OCI-LY1 (cell line): ENCODE data around the gene PSMC2.

Experiments used
- H2AFZ ChIP-seq: fragments of 200-600 bp; sonication (generic), shearing (Covaris generic); 2 replicates; pipeline ENCODE4 v1.6.0; 2014; ENCODE audit warnings: antibody characterized with exemption, mild to moderate bottlenecking, low read length
- H3F3A ChIP-seq: fragments of 200-600 bp; sonication (generic), shearing (Covaris generic); 2 replicates; pipeline ENCODE4 v1.6.0; 2014; ENCODE audit warnings: mild to moderate bottlenecking, antibody characterized with exemption, low read length, moderate library complexity; ENCODE audit not compliant: insufficient read depth
- H3K27ac ChIP-seq: fragments of 200-600 bp; sonication (generic); 2 replicates; pipeline ENCODE4 v1.5.1; 2014; ENCODE audit warnings: low read length, mixed run types, mild to moderate bottlenecking, low read depth; ENCODE audit not compliant: poor library complexity, severe bottlenecking
- H3K27me3 ChIP-seq: fragments of 200-600 bp; sonication (generic); 2 replicates; pipeline ENCODE4 v1.6.0; 2014; ENCODE audit warnings: antibody characterized with exemption, mild to moderate bottlenecking, low read length, moderate library complexity; ENCODE audit not compliant: insufficient read depth
- H3K36me3 ChIP-seq: fragments of 200-600 bp; sonication (generic); 2 replicates; pipeline ENCODE4 v1.6.1; 2014; ENCODE audit warnings: mild to moderate bottlenecking, antibody characterized with exemption, low read length, moderate library complexity, mixed read lengths; ENCODE audit not compliant: insufficient read depth
- H3K4me1 ChIP-seq: fragments of 200-600 bp; sonication (generic); 2 replicates; pipeline ENCODE4 v1.5.1; 2014; ENCODE audit warnings: mild to moderate bottlenecking, low read length, moderate library complexity; ENCODE audit not compliant: insufficient read depth, severe bottlenecking
- H3K4me2 ChIP-seq: fragments of 200-600 bp; sonication (generic), shearing (Covaris generic); 2 replicates; pipeline ENCODE4 v1.6.1; 2014; ENCODE audit warnings: low read length
- H3K4me3 ChIP-seq: fragments of 200-600 bp; sonication (generic); 2 replicates; pipeline ENCODE4 v1.5.1; 2014; ENCODE audit warnings: low read length, low read depth, mild to moderate bottlenecking, mixed read lengths; ENCODE audit not compliant: poor library complexity, severe bottlenecking
- H3K79me2 ChIP-seq: fragments of 200-600 bp; shearing (Covaris generic); 2 replicates; pipeline ENCODE4 v1.6.1; 2016; ENCODE audit warnings: mixed run types, low read length, mixed read lengths; ENCODE audit not compliant: insufficient read depth
- H3K9ac ChIP-seq: fragments of 200-600 bp; sonication (generic), shearing (Covaris generic); 2 replicates; pipeline ENCODE4 v1.6.1; 2014; ENCODE audit warnings: mild to moderate bottlenecking, low read length, mixed read lengths
- H3K9me2 ChIP-seq: fragments of 200-600 bp; sonication (generic), shearing (Covaris generic); 2 replicates; pipeline ENCODE4 v1.6.1; 2014; ENCODE audit warnings: low read depth, mild to moderate bottlenecking, low read length, mixed read lengths
- H3K9me3 ChIP-seq: fragments of 200-600 bp; shearing (Covaris generic); 2 replicates; pipeline ENCODE4 v1.6.1; 2014; ENCODE audit warnings: low read length, mixed read lengths
- H4K20me1 ChIP-seq: fragments of 200-600 bp; sonication (generic), shearing (Covaris generic); 2 replicates; pipeline ENCODE4 v1.6.0; 2016; ENCODE audit warnings: mild to moderate bottlenecking, low read length; ENCODE audit not compliant: insufficient read depth
- CTCF ChIP-seq: fragments of 200-600 bp; sonication (generic), shearing (Covaris generic); IDR thresholded peaks from 2 replicates; pipeline ENCODE4 v1.5.1; 2017; ENCODE audit warnings: mild to moderate bottlenecking, antibody characterized with exemption, low read length, moderate library complexity, mixed read lengths
- EZH2 ChIP-seq: fragments of 200-600 bp; sonication (generic), shearing (Covaris generic); IDR thresholded peaks from 2 replicates; pipeline ENCODE4 v1.8.0; 2017; ENCODE audit warnings: borderline replicate concordance, mixed run types, mild to moderate bottlenecking, antibody characterized with exemption, low read length, moderate library complexity, mixed read lengths

PSMC2 gene

GRCh38 chr7:103394566-103394965 lies 47.1 kb downstream of the PSMC2 start:
- H3K9ac ChIP-seq, result no peak overlapping the region
- no peaks in the 10 kb centered on the region for H3K36me3 ChIP-seq
- H4K20me1 ChIP-seq, result no peaks in the 10 kb centered on the region
- no peak overlapping the region for H3K4me2 ChIP-seq
- no peak overlapping the region for H3K27ac ChIP-seq
- H3K27me3 ChIP-seq, result no peaks in the 10 kb centered on the region
- no peak overlapping the region for H3K4me3 ChIP-seq
- H3K9me2 ChIP-seq, result no peaks in the 10 kb centered on the region
- no peaks in the 10 kb centered on the region for H3K79me2 ChIP-seq
- no peak for TF ChIP-seq CTCF
- no peak for TF ChIP-seq EZH2
- peaks cover 3% of the 10 kb centered on the region; the same call in 1 of the 2 replicates for H3K9me3 ChIP-seq
- no peaks in the 10 kb centered on the region for H3F3A ChIP-seq
- H3K4me1 ChIP-seq, result no peaks in the 10 kb centered on the region
- no peak overlapping the region for H2AFZ ChIP-seq

- Histone ChIP-seq H3K9me3 (peaks cover 3% of the 10 kb centered on the region; the same call in 1 of the 2 replicates), H3K9me2 (no peaks in the 10 kb centered on the region), H3K4me3 (no peak overlapping the region), H3K4me2 (no peak overlapping the region), H3K9ac (no peak overlapping the region), H2AFZ (no peak overlapping the region), H3F3A (no peaks in the 10 kb centered on the region), H3K36me3 (no peaks in the 10 kb centered on the region), H3K27ac (no peak overlapping the region), H4K20me1 (no peaks in the 10 kb centered on the region), H3K79me2 (no peaks in the 10 kb centered on the region), H3K27me3 (no peaks in the 10 kb centered on the region), H3K4me1 (no peaks in the 10 kb centered on the region)
- TF ChIP-seq CTCF, result no peak
- no peak for TF ChIP-seq EZH2
Measured at GRCh38 chr7:103395071-103395470, 47.6 kb downstream of the PSMC2 start.

- Histone ChIP-seq H3F3A (no peaks in the 10 kb centered on the region), H3K9ac (no peak overlapping the region), H3K9me3 (peaks cover 3% of the 10 kb centered on the region; the same call in 1 of the 2 replicates), H3K4me1 (no peaks in the 10 kb centered on the region), H3K27ac (no peak overlapping the region), H3K4me2 (no peak overlapping the region), H4K20me1 (no peaks in the 10 kb centered on the region), H3K36me3 (no peaks in the 10 kb centered on the region), H3K9me2 (no peaks in the 10 kb centered on the region), H2AFZ (no peak overlapping the region), H3K4me3 (no peak overlapping the region), H3K79me2 (no peaks in the 10 kb centered on the region), H3K27me3 (no peaks in the 10 kb centered on the region)
- TF ChIP-seq CTCF, result no peak
Measured at GRCh38 chr7:103396471-103396870, 49.0 kb downstream of the PSMC2 start.
